HL-60 (cell line): ENCODE data around the gene UBE2E2.

Experiments used
- DNase-seq, 2 experiments: peaks; one replicate each; pipeline ENCODE4 v3.0.0-alpha.2; 2010 to 2020; ENCODE audit warnings: low read depth in 1 of 2, low spot score in 1 of 2
- H3K27ac ChIP-seq: fragments of 250-450 bp; sonication (Bioruptor Pico); replicated peaks from 2 replicates; pipeline ENCODE4 v1.5.1; 2020; ENCODE audit warnings: mild to moderate bottlenecking, moderate library complexity
- H3K27me3 ChIP-seq: fragments of 250-450 bp; sonication (Bioruptor Pico); 2 replicates; pipeline ENCODE4 v1.5.1; 2021; ENCODE audit warnings: mild to moderate bottlenecking, moderate library complexity; ENCODE audit not compliant: insufficient read depth, poor library complexity, severe bottlenecking
- H3K4me3 ChIP-seq: replicated peaks from 2 replicates; pipeline ENCODE4 v1.5.1; 2011; ENCODE audit warnings: mild to moderate bottlenecking, control low read depth, low read length; ENCODE audit not compliant: insufficient read depth
- CTCF ChIP-seq: IDR thresholded peaks from one replicate; pipeline ENCODE4 v1.5.1; 2011; ENCODE audit warnings: low read length, control low read depth, inconsistent platforms; ENCODE audit not compliant: insufficient read depth
- GABPA ChIP-seq: IDR thresholded peaks from 2 replicates; pipeline ENCODE4 v1.6.1; 2012; ENCODE audit warnings: low read depth
- POLR2AphosphoS5 ChIP-seq: IDR thresholded peaks from 2 replicates; pipeline ENCODE4 v1.6.1; 2012; ENCODE audit warnings: low read depth
- SPI1 ChIP-seq: IDR thresholded peaks from 2 replicates; pipeline ENCODE4 v1.6.1; 2012; ENCODE audit warnings: low read depth, mild to moderate bottlenecking, borderline replicate concordance
- TF ChIP-seq, protein P1 (sequence below): IDR thresholded peaks from 2 replicates; pipeline ENCODE4 v1.6.1; 2012; ENCODE audit warnings: low read depth; ENCODE audit not compliant: insufficient replicate concordance

UBE2E2 gene

GRCh38 chr3:23246651-23247050 lies 43.5 kb downstream of the UBE2E2 start:
- no peak for DNase-seq
- H3K27me3 ChIP-seq, result no peaks in the 10 kb centered on the region
- H3K4me3 ChIP-seq, result no peak overlapping the region
- H3K27ac ChIP-seq, result no peak overlapping the region
- TF ChIP-seq, protein P1, sequence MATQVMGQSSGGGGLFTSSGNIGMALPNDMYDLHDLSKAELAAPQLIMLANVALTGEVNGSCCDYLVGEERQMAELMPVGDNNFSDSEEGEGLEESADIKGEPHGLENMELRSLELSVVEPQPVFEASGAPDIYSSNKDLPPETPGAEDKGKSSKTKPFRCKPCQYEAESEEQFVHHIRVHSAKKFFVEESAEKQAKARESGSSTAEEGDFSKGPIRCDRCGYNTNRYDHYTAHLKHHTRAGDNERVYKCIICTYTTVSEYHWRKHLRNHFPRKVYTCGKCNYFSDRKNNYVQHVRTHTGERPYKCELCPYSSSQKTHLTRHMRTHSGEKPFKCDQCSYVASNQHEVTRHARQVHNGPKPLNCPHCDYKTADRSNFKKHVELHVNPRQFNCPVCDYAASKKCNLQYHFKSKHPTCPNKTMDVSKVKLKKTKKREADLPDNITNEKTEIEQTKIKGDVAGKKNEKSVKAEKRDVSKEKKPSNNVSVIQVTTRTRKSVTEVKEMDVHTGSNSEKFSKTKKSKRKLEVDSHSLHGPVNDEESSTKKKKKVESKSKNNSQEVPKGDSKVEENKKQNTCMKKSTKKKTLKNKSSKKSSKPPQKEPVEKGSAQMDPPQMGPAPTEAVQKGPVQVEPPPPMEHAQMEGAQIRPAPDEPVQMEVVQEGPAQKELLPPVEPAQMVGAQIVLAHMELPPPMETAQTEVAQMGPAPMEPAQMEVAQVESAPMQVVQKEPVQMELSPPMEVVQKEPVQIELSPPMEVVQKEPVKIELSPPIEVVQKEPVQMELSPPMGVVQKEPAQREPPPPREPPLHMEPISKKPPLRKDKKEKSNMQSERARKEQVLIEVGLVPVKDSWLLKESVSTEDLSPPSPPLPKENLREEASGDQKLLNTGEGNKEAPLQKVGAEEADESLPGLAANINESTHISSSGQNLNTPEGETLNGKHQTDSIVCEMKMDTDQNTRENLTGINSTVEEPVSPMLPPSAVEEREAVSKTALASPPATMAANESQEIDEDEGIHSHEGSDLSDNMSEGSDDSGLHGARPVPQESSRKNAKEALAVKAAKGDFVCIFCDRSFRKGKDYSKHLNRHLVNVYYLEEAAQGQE, result no peak
- TF ChIP-seq CTCF, result no peak
- no peak for TF ChIP-seq SPI1
- no peak for TF ChIP-seq POLR2AphosphoS5
- TF ChIP-seq GABPA, result no peak

DNA sequence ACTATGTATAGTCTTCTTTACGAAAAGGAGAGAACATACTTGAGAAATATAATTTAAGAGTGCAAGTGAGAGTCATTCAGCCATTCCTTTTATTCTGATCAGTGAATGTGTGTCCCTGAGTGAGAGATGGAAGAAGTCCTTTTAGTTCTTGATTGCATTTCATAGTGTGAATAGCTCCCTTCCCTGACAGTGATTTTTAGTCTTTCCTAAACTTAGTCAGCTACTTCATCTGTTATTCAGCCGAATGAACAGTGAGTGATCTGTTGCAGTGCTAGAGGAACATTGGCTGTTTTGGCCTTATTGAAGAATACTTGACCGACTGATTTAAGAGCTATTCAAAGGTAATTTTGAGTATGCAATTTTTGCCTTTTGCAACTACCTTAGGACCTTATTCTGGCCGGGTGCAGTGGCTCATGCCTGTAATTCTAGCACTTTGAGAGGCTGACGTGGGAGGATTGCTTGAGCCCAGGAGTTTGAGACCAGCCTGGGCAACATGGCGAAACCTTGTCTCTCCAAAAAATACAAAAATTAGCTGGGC lies 45.5 kb downstream of the UBE2E2 start:
- no peak for DNase-seq
- no peak overlapping the region for H3K27ac ChIP-seq
- H3K4me3 ChIP-seq, result no peak overlapping the region
- TF ChIP-seq SPI1 (no peak), GABPA (no peak), POLR2AphosphoS5 (no peak), CTCF (no peak)
- TF ChIP-seq, protein P1, result no peak
- H3K27me3 ChIP-seq, result no peaks in the 10 kb centered on the region

DNA sequence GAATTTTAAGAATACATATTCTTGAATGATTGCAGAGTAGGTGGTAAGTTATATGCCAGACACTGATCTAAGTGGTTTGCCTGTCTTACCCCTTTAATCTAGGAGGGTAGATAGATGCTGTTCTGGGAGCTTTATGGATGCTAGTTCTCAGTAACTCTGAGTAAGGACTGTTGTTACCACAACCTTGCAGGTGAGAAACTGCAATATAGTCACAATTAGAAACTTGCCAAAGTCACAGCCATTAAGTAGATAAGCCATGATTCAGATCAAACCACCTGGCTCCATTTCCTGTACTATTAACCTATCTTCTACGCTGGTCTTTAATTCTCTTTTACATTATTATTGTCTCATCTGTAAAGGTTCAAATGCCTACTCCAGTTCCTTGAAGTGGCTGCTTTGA lies 46.8 kb downstream of the UBE2E2 start:
- no peaks in the 10 kb centered on the region for H3K27me3 ChIP-seq
- TF ChIP-seq SPI1 (no peak), GABPA (no peak), POLR2AphosphoS5 (no peak), CTCF (no peak)
- TF ChIP-seq, protein P1, result no peak
- DNase-seq, result no peak
- H3K27ac ChIP-seq, result no peak overlapping the region
- no peak overlapping the region for H3K4me3 ChIP-seq
